Measurements from ENCODE around the gene MITF. TPM values are rescaled to one million over a fixed set of nuclear protein-coding genes. Genes with fewer than 3 reads are reported as not detected.

The MITF gene
- total RNA-seq, 1 donor from 2014 or later, result 6.0 TPM

- H3K4me2 ChIP-seq (ENCODE audit: low read length), result no peak overlapping the region
- H3K36me3 Mint-ChIP-seq (ENCODE audit: low read depth, unreplicated experiment), result no peaks in the 10 kb centered on the region
- H3K27ac ChIP-seq (ENCODE audit: low read depth, low read length), result no peak overlapping the region
- TF ChIP-seq EZH2 (IDR thresholded peaks at IDR 0.05; ENCODE audit: insufficient read depth, low read length), result no peak
- no peak for TF ChIP-seq CTCF (IDR thresholded peaks at IDR 0.05; ENCODE audit: insufficient read depth, low read depth, low read length)
- no peak overlapping the region for H2AFZ ChIP-seq (ENCODE audit: low read depth, low read length)
- no peaks in the 10 kb centered on the region for H3K9me3 Mint-ChIP-seq (ENCODE audit: unreplicated experiment)
- H3K9ac ChIP-seq (ENCODE audit: low read length), result no peak overlapping the region
- H3K27me3 Mint-ChIP-seq (ENCODE audit: low read depth, unreplicated experiment), result peaks cover 2% of the 10 kb centered on the region
- FAIRE-seq (no peak), DNase-seq (ENCODE audit: low read depth) (no peak)
- no peaks in the 10 kb centered on the region for H4K20me1 ChIP-seq (ENCODE audit: insufficient read depth, low read length)
- no peaks in the 10 kb centered on the region for H3K4me1 ChIP-seq (ENCODE audit: insufficient read depth, low read length)
- no peak overlapping the region for H3K27ac Mint-ChIP-seq (ENCODE audit: unreplicated experiment)
- no peaks in the 10 kb centered on the region for H3K36me3 ChIP-seq (ENCODE audit: insufficient read depth, low read length)
- H3K27me3 ChIP-seq (ENCODE audit: insufficient read depth, low read length), result peaks cover 8% of the 10 kb centered on the region
- H3K79me2 ChIP-seq (ENCODE audit: insufficient read depth, low read length), result no peaks in the 10 kb centered on the region
- no peak overlapping the region for H3K4me3 Mint-ChIP-seq (ENCODE audit: unreplicated experiment)
- H3K9me3 ChIP-seq (ENCODE audit: insufficient read depth, low read depth, low read length), result no peaks in the 10 kb centered on the region
- no peak overlapping the region for H3K4me3 ChIP-seq (ENCODE audit: insufficient read depth, low read depth, low read length)
- peaks cover 18% of the 10 kb centered on the region for H3K4me1 Mint-ChIP-seq (ENCODE audit: low read depth, unreplicated experiment)
Measured at GRCh38 chr3:69725994-69726571, 13.2 kb upstream of the MITF start.

GRCh38 chr3:69729147-69729919, 9.9 kb upstream of the MITF start:
- Histone ChIP-seq H3K9me3 (ENCODE audit: insufficient read depth, low read depth, low read length) (no peaks in the 10 kb centered on the region), H3K4me1 (ENCODE audit: insufficient read depth, low read length) (no peaks in the 10 kb centered on the region), H3K79me2 (ENCODE audit: insufficient read depth, low read length) (no peaks in the 10 kb centered on the region), H3K4me2 (ENCODE audit: low read length) (no peak overlapping the region), H3K4me3 (ENCODE audit: insufficient read depth, low read depth, low read length) (no peak overlapping the region), H3K9ac (ENCODE audit: low read length) (no peak overlapping the region), H2AFZ (ENCODE audit: low read depth, low read length) (no peak overlapping the region), H3K27ac (ENCODE audit: low read depth, low read length) (no peak overlapping the region), H4K20me1 (ENCODE audit: insufficient read depth, low read length) (no peaks in the 10 kb centered on the region), H3K27me3 (ENCODE audit: insufficient read depth, low read length) (peaks cover 6% of the 10 kb centered on the region), H3K36me3 (ENCODE audit: insufficient read depth, low read length) (no peaks in the 10 kb centered on the region)
- no peak overlapping the region for H3K27ac Mint-ChIP-seq (ENCODE audit: unreplicated experiment)
- DNase-seq (ENCODE audit: low read depth) (no peak), FAIRE-seq (no peak)
- no peaks in the 10 kb centered on the region for H3K27me3 Mint-ChIP-seq (ENCODE audit: low read depth, unreplicated experiment)
- H3K4me1 Mint-ChIP-seq (ENCODE audit: low read depth, unreplicated experiment), result peaks cover 19% of the 10 kb centered on the region
- no peaks in the 10 kb centered on the region for H3K36me3 Mint-ChIP-seq (ENCODE audit: low read depth, unreplicated experiment)
- TF ChIP-seq CTCF (IDR thresholded peaks at IDR 0.05; ENCODE audit: insufficient read depth, low read depth, low read length) (no peak), EZH2 (IDR thresholded peaks at IDR 0.05; ENCODE audit: insufficient read depth, low read length) (no peak)
- H3K9me3 Mint-ChIP-seq (ENCODE audit: unreplicated experiment), result no peaks in the 10 kb centered on the region
- H3K4me3 Mint-ChIP-seq (ENCODE audit: unreplicated experiment), result no peak overlapping the region

GRCh38 chr3:69731080-69731479, 8.2 kb upstream of the MITF start:
- peaks cover 7% of the 10 kb centered on the region for H3K4me1 Mint-ChIP-seq (ENCODE audit: low read depth, unreplicated experiment)
- no peaks in the 10 kb centered on the region for H4K20me1 ChIP-seq (ENCODE audit: insufficient read depth, low read length)
- H3K36me3 Mint-ChIP-seq (ENCODE audit: low read depth, unreplicated experiment), result no peaks in the 10 kb centered on the region
- peaks cover 11% of the 10 kb centered on the region for H3K27me3 ChIP-seq (ENCODE audit: insufficient read depth, low read length)
- H2AFZ ChIP-seq (ENCODE audit: low read depth, low read length), result no peak overlapping the region
- no peaks in the 10 kb centered on the region for H3K36me3 ChIP-seq (ENCODE audit: insufficient read depth, low read length)
- H3K27ac ChIP-seq (ENCODE audit: low read depth, low read length), result no peak overlapping the region
- FAIRE-seq (no peak), DNase-seq (ENCODE audit: low read depth) (no peak)
- TF ChIP-seq CTCF (IDR thresholded peaks at IDR 0.05; ENCODE audit: insufficient read depth, low read depth, low read length) (no peak), EZH2 (IDR thresholded peaks at IDR 0.05; ENCODE audit: insufficient read depth, low read length) (no peak)
- no peak overlapping the region for H3K4me3 Mint-ChIP-seq (ENCODE audit: unreplicated experiment)
- no peak overlapping the region for H3K9ac ChIP-seq (ENCODE audit: low read length)
- no peaks in the 10 kb centered on the region for H3K9me3 ChIP-seq (ENCODE audit: insufficient read depth, low read depth, low read length)
- no peak overlapping the region for H3K27ac Mint-ChIP-seq (ENCODE audit: unreplicated experiment)
- no peaks in the 10 kb centered on the region for H3K79me2 ChIP-seq (ENCODE audit: insufficient read depth, low read length)
- H3K9me3 Mint-ChIP-seq (ENCODE audit: unreplicated experiment), result no peaks in the 10 kb centered on the region
- H3K4me3 ChIP-seq (ENCODE audit: insufficient read depth, low read depth, low read length), result no peak overlapping the region
- H3K27me3 Mint-ChIP-seq (ENCODE audit: low read depth, unreplicated experiment), result no peaks in the 10 kb centered on the region
- no peak overlapping the region for H3K4me2 ChIP-seq (ENCODE audit: low read length)
- no peaks in the 10 kb centered on the region for H3K4me1 ChIP-seq (ENCODE audit: insufficient read depth, low read length)
